Hindlimb muscle (tissue), 1 donor: ENCODE results near the gene NFE2. TPM values are rescaled to one million over a fixed set of nuclear protein-coding genes. Genes with fewer than 3 reads are reported as not detected.
"Not testable (repeated sequence)": the region's sequence is repeated elsewhere in the genome, so short reads cannot be mapped to it uniquely, and the experiment has no call there.

Experiments
- DNase-seq: peaks from one replicate; pipeline ENCODE4 v3.0.0-alpha.2; 2013
- polyA plus RNA-seq: library from polyadenylated mRNA; unstranded; fragments of 120-200 nt; gene quantifications from one replicate; pipeline ENCODE4 v1.2.1, GENCODE V29; 2013; ENCODE audit not compliant: insufficient read length

NFE2 gene
- polyA plus RNA-seq, 1 donor = 1.7 TPM

DNA sequence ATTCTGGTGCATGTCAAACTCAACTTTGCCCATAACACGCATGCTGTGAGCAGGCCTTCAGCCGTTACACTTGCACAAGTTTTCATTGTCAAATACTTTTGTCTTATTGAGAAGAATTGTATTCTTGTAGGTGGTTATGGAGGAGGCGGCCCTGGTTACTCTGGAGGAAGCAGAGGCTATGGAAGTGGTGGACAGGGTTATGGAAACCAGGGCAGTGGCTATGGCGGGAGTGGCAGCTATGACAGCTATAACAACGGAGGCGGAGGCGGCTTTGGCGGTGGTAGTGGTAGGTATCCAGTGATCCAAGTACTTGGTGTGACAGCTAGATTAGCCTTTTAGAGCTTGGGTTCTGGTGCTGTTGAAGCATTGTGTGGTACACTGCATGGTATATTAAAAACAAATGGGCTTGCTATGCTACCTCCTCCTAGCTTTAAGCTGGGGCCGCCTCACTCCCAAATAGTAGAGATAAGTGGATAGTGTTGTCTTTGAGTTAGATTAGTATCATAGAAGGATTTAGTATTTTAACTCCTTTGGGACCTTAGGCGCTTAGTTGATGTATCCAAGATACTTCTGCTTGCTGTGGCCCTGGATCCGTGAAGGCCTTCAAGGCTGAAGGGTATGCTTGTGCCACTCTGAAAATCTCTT lies 17.7 kb downstream of the NFE2 start:
- DNase-seq = no peak

DNA sequence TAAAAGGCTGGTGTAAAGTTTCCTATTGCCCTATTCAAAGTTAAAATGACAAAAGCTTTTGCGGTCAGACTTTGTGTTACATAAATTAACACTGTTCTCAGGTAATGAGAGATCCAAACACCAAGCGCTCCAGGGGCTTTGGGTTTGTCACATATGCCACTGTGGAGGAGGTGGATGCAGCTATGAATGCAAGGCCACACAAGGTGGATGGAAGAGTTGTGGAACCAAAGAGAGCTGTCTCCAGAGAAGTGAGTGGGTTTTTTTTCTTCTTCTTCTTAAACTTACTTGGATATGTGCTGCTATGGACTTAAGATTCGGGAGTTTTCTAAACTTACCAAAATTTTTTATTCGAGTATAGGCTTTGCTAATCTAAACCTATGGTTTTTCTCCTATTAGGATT lies 19.1 kb downstream of the NFE2 start:
- DNase-seq = not testable (repeated sequence)

DNA sequence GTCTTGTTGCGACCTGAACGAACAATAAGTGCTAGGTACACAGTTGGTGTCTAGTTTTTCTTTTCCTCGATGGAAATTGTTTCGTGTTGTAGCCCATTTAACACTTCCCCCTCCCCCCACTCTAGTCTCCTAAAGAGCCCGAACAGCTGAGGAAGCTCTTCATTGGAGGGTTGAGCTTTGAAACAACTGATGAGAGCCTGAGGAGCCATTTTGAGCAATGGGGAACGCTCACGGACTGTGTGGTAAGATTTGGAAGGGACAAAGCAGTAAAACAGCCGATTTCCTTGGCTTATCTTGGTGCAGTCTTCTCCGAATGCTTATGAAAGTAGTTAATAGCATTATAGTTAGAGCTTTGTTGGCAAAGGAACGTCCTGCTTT lies 19.6 kb downstream of the NFE2 start:
- DNase-seq = not testable (repeated sequence)

- DNase-seq = peak; percentile 99
Observed at GRCh38 chr12:54280468-54281260, 20.2 kb downstream of the NFE2 start, which contains the start of gene HNRNPA1. Gene HNRNPA1, plus strand, starts transcription at chr12:54280726. Its CDS starts 82 bp downstream, at chr12:54280808.

GRCh38 chr12:54279632-54280467 lies 21.0 kb downstream of the NFE2 start, which contains the start of gene CBX5:
Gene CBX5, minus strand, starts transcription at chr12:54280122. Its CDS starts 22,472 bp downstream, at chr12:54257650.
- peak; percentile 99 for DNase-seq

DNA sequence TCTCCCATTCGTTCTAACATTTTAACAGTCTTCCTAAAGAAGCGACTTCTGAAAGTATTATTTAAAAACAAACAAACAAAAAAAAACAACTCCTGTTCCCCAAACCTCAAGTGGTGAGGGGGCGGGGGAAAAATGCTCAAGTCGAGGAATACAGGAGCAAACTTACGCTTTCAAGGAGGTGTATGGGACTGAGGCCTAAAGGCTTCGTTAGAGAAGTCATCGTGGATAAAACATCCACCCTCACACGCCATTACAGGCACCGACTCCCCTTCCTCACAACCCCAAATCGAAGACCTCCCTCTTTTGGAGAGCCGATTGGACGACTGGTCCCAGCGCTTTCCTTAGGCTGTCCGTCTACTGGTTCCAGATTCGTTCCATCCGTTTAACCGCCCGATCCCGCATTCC lies 21.6 kb downstream of the NFE2 start:
- no peak for DNase-seq

GRCh38 chr12:54277823-54278276 lies 23.0 kb downstream of the NFE2 start:
- DNase-seq = no peak

DNA sequence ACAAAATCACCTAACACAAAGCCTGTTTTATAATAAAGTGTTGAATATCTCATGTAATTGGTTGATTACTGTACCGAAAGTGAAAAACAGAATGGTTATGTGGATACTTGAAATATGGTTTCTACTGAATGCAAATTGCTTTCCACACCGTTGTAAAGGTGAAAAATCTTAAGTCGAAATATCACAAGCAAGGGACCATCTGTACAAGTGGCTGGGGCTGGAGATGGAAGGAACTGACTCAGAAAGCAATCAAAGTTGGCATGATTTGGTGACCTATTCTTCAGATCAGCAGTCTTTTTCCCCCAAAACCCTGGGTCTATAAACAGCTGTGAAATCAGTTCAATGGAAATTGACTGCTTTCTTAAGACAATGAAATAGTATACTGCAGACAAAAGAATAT lies 24.4 kb downstream of the NFE2 start:
- DNase-seq = no peak

DNA sequence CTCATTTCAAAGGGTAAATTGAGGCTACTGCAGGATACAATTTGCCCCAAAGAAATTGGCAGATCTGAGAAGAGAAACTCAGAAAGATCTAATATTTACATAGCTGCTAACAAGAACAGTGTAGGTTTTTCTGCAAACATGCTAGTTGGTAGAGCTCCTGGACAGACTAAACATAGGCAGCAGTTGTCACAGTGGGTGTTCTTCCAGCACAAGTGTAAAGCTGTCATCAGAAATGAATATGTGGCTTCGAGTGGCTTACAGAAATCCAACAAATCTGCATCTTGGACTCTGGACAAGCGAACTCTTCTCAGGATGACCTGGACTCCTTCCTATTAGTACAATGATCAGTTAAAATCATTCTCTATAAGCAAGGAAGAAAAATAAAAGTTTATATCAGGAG lies 26.8 kb downstream of the NFE2 start:
- DNase-seq = no peak

DNA sequence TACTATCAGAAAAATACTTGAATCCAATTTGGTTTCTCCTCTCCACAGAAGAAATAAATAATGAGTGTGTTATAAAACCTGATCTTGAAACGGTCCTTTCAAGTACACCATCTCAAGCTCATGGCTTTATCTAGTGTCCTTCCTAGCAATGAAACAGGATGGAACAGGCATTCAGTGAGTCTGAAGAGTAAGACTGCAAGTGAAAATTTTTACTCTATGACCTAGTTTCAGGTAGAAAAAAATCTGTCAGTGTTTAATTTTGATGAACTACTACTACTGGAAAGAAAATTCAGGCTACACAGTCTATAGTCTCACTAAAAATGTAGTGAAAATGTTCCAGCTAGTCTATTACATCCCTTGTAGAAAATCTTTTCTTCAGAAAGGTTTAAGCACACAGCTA lies 28.6 kb downstream of the NFE2 start:
- DNase-seq = no peak

GRCh38 chr12:54270345-54270744 lies 30.5 kb downstream of the NFE2 start:
- DNase-seq = no peak

- DNase-seq = no peak
Observed at GRCh38 chr12:54266852-54267251, 34.0 kb downstream of the NFE2 start.

DNA sequence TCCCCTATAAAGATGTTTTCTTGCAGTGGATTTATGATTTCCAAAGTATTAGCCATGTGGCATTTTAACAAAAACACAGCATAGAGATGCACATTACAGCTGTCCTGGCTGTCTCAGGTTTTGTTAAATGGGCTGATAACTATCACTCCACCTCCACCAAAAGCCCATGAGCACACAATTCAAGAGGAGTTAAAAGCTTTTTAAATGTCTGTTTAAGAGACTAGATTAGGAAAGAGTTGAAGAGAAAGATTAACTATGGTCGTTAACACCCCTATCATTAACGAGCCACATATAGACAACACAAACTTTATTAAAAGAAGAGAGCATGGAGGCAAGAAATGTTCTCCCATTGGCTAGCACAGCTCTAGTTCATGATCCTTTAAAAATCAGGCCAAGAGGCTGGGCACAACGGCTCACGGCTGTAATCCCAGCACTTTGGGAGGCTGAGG lies 35.4 kb downstream of the NFE2 start:
- no peak for DNase-seq

GRCh38 chr12:54262403-54262925 lies 38.4 kb downstream of the NFE2 start:
- no peak for DNase-seq

DNA sequence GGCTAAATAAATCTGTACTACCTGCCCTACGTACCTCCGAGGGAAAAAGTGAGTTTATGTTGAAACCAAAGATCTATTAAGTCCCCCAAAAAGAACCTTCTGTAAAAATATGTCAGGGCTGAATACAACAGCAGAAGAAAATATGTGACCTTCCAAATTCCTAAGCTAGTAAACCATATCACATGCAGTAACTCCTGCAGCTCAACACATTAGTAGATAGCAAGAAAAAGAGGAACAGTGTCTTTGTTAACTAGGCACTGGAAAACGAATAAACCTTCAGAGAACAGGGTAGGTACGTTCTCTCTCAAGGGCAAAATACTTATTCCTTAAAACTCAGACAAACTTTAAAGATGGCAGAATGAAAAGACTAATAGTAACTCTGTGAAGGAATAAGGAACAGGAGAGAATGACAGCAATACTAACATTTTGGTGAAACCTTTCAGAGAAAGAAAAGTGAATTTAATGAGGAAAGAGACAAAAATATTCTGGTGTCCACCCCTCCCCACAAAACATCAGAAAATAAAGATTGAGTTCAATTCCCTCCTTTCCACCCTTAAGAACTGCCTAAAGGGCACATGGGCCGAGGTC lies 38.9 kb downstream of the NFE2 start:
- no peak for DNase-seq

DNA sequence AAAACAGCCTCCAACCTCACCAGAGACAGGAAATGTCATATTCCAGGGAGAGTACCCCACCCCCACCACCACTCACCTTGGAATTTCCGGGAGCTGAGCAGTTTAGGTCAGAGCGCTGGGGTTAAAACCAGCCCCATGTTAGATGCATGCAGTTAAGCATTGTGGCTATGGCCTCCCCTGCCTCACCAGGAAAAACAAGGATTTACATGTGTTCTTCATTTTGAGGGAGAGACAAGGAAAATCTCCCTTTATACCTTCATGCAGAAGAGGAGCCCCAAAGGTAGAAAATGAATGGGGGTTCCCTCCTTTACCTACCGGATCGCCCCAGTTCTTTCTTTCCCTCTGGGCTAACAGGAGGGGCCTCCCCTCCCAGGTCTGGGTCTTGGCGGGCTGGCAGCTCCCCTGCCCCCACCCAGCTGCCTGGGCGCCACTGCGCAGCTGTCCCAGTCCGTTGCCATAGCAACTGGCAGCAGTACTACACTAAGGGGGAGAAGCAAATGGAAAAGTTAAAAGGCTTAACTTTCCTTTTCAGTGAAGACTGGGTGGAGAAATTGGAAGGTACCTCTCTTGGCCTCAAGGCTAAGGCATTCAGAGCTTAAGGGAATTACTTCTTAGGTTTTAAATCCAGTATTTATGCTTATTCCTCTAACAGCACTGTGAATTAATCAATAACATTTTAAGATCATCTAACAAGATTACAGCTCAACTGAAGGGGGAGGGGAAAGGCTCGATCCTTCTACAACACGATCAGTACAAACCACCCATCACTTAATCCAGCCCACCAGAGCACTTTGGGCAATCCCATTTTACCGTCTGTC lies 41.4 kb downstream of the NFE2 start:
- DNase-seq = peak; percentile 94

- DNase-seq = no peak
Observed at GRCh38 chr12:54258201-54258681, 42.6 kb downstream of the NFE2 start.

DNA sequence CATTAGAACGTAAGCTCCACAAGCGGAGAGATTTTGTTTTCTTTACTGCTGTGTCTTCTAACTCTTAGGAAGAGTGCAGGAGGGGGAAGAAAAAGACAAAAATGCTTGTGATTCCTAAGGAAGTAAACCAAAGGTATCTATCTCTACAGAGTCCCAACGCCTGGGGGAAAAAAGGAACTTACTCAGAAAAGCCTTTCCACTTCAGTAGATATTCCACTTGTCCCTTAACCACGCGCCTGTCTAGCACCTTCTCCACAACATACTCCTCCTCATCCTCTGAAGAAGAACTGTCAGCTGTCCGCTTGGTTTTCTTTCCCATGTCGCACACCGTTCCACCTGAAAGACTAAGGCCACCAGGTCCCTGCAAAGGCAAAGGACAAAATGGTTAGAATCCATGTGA lies 43.5 kb downstream of the NFE2 start:
- no peak for DNase-seq

DNA sequence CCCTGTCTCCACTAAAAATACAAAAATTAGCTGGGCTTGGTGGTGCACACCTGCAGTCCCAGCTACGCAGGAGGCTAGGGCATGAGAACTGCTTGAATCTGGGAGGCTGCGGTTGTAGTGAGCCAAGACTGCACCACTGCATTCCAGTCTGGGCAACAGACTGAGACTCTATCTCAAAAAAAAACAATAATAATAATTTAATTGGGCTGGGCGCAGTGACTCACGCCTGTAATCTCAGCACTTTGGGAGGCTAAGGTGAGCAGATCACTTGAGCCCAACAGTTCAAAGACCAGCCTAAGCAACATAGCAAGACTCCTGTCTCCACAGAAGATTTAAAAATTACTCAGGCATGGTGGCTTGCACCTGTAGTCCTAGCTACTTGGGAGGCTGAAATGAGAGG lies 47.6 kb downstream of the NFE2 start:
- no peak for DNase-seq

- no peak for DNase-seq
Observed at GRCh38 chr12:54251667-54252284, 49.0 kb downstream of the NFE2 start.

- no peak for DNase-seq
Observed at GRCh38 chr12:54249489-54249888, 51.3 kb downstream of the NFE2 start.
